Measurements from ENCODE around the gene NTM.

GRCh38 chr11:131534611-131535010, 164.2 kb downstream of the NTM start:
- TF ChIP-seq POLR2AphosphoS5 (IDR thresholded peaks at IDR 0.05; ENCODE audit: low read depth, low read length) (no peak), POLR2A (IDR thresholded peaks at IDR 0.05; ENCODE audit: low read depth, low read length) (no peak), TAF1 (IDR thresholded peaks at IDR 0.05; ENCODE audit: low read depth, low read length) (no peak), PAX5 (IDR thresholded peaks at IDR 0.05; ENCODE audit: insufficient read depth, low read length, severe bottlenecking) (no peak)

Measured in GM12891 (cell line).